Parathyroid adenoma (tissue), 2 donors: Measurements from ENCODE around the gene BUD31.
"Not testable (repeated sequence)": the region's sequence is repeated elsewhere in the genome, so short reads cannot be mapped to it uniquely, and the experiment has no call there.

Source experiments
- H2AFZ ChIP-seq: fragments of 300-600 bp; sonication (generic); one replicate; pipeline ENCODE4 v1.7.0; 2017; ENCODE audit warnings: antibody characterized with exemption, mild to moderate bottlenecking
- H3K27ac ChIP-seq: fragments of 300-600 bp; sonication (generic); one replicate; pipeline ENCODE4 v1.7.0; 2017
- H3K27me3 ChIP-seq: fragments of 300-600 bp; sonication (generic); one replicate; pipeline ENCODE4 v1.7.0; 2017; ENCODE audit warnings: low read length; ENCODE audit not compliant: control insufficient read depth, insufficient read depth
- H3K36me3 ChIP-seq: fragments of 300-600 bp; sonication (generic); one replicate; pipeline ENCODE4 v1.7.0; 2017; ENCODE audit warnings: low read length; ENCODE audit not compliant: control insufficient read depth, insufficient read depth
- H3K4me1 ChIP-seq: fragments of 300-600 bp; sonication (generic); one replicate; pipeline ENCODE4 v1.7.0; 2017; ENCODE audit warnings: control low read depth
- H3K4me2 ChIP-seq: fragments of 300-600 bp; sonication (generic); one replicate; pipeline ENCODE4 v1.7.0; 2017; ENCODE audit warnings: low read length
- H3K4me3 ChIP-seq: fragments of 300-600 bp; sonication (generic); one replicate; pipeline ENCODE4 v1.7.0; 2017; ENCODE audit warnings: low read depth, low read length
- H3K79me2 ChIP-seq: fragments of 300-600 bp; sonication (generic); one replicate; pipeline ENCODE4 v1.7.0; 2017; ENCODE audit warnings: control low read depth
- H3K9ac ChIP-seq: fragments of 300-600 bp; sonication (generic); one replicate; pipeline ENCODE4 v1.7.0; 2017; ENCODE audit warnings: mild to moderate bottlenecking
- H3K9me3 ChIP-seq: fragments of 300-600 bp; sonication (generic); one replicate; pipeline ENCODE4 v1.7.0; 2017; ENCODE audit warnings: low read length; ENCODE audit not compliant: control insufficient read depth
- TF ChIP-seq, protein P1 (sequence below): fragments of 300-600 bp; sonication (generic); IDR thresholded peaks from one replicate; pipeline ENCODE4 v1.7.0; 2017; ENCODE audit warnings: antibody characterized with exemption, mild to moderate bottlenecking
- donor health status: primary hyperparathyroidism.

Gene BUD31

GRCh38 chr7:99375070-99375807 lies 33.5 kb upstream of the BUD31 start:
- H3K79me2 ChIP-seq: no peaks in the 10 kb centered on the region
- H3K9ac ChIP-seq: no peak overlapping the region
- no peaks in the 10 kb centered on the region for H3K27me3 ChIP-seq
- H3K4me1 ChIP-seq: peaks cover 5% of the 10 kb centered on the region
- H3K4me3 ChIP-seq: peak overlapping the region; percentile 62
- no peaks in the 10 kb centered on the region for H3K9me3 ChIP-seq
- H3K4me2 ChIP-seq: peak overlapping the region; percentile 63
- TF ChIP-seq, protein P1, sequence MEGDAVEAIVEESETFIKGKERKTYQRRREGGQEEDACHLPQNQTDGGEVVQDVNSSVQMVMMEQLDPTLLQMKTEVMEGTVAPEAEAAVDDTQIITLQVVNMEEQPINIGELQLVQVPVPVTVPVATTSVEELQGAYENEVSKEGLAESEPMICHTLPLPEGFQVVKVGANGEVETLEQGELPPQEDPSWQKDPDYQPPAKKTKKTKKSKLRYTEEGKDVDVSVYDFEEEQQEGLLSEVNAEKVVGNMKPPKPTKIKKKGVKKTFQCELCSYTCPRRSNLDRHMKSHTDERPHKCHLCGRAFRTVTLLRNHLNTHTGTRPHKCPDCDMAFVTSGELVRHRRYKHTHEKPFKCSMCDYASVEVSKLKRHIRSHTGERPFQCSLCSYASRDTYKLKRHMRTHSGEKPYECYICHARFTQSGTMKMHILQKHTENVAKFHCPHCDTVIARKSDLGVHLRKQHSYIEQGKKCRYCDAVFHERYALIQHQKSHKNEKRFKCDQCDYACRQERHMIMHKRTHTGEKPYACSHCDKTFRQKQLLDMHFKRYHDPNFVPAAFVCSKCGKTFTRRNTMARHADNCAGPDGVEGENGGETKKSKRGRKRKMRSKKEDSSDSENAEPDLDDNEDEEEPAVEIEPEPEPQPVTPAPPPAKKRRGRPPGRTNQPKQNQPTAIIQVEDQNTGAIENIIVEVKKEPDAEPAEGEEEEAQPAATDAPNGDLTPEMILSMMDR: no peak
- no peaks in the 10 kb centered on the region for H3K36me3 ChIP-seq
- peak overlapping the region; percentile 64 for H3K27ac ChIP-seq
- H2AFZ ChIP-seq: peak overlapping the region; percentile 94

DNA sequence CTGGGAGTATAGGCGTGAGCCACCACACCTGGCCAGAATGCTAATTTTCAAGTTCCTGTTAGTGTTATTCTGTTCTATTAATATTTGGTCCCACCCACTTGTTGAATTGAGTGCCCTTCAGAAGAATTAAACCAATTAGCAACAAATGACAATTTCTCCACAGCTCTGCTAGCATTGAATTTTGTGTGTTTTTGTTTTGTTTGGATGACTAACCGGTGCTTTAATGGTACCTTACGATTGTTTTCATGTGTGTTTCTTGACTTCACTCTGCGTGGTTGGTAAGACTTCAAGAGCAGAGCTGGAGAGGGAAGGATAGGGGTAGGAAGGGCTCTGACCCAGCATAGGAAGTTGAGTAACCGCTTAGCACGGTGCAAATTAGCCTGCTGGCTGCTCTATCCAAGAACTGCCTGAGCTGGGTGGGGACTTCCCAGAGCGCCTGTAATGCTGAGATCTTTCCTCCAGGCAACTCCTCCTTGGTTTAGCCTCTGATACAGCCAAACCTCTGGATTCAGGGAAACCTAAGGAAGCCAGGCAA lies 29.7 kb upstream of the BUD31 start:
- Histone ChIP-seq H3K36me3 (no peaks in the 10 kb centered on the region), H3K27me3 (no peaks in the 10 kb centered on the region), H3K9me3 (no peaks in the 10 kb centered on the region), H3K4me2 (no peak overlapping the region), H3K4me3 (no peak overlapping the region), H3K27ac (peak overlapping the region; percentile 68), H2AFZ (no peak overlapping the region), H3K79me2 (peaks cover 2% of the 10 kb centered on the region), H3K9ac (no peak overlapping the region), H3K4me1 (peaks cover 3% of the 10 kb centered on the region)
- TF ChIP-seq, protein P1: no peak

DNA sequence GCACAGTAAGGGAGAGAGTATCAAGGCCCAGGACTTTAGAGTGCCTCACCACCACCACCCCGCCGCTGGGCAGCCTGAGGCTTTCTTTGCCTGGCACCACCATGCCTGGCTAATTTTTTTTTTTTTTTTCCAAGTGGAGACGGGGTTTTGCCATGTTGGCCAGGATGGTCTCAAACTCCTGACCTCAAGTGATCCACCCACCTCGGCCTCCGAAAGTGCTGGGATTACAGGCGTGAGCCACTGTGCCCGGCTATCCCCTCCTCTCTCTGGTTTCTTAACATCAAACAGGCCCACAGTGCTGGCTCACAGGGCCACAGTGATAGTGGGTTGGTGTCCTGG lies 29.1 kb upstream of the BUD31 start:
- H3K27me3 ChIP-seq, H3K36me3 ChIP-seq, H3K4me2 ChIP-seq, H3K79me2 ChIP-seq, H3K4me3 ChIP-seq, H3K9me3 ChIP-seq, H3K4me1 ChIP-seq, H3K9ac ChIP-seq, H2AFZ ChIP-seq: not testable (repeated sequence)
- peak overlapping the region; percentile 68 for H3K27ac ChIP-seq

- Histone ChIP-seq H3K27me3 (no peaks in the 10 kb centered on the region), H3K4me2 (no peak overlapping the region), H3K36me3 (no peaks in the 10 kb centered on the region), H2AFZ (peak overlapping the region; percentile 15), H3K4me1 (peaks cover 3% of the 10 kb centered on the region), H3K9ac (no peak overlapping the region), H3K27ac (peak overlapping the region; percentile 68), H3K4me3 (no peak overlapping the region), H3K9me3 (no peaks in the 10 kb centered on the region), H3K79me2 (peaks cover 2% of the 10 kb centered on the region)
- TF ChIP-seq, protein P1: no peak
Measured at GRCh38 chr7:99380032-99380822, 28.5 kb upstream of the BUD31 start.

DNA sequence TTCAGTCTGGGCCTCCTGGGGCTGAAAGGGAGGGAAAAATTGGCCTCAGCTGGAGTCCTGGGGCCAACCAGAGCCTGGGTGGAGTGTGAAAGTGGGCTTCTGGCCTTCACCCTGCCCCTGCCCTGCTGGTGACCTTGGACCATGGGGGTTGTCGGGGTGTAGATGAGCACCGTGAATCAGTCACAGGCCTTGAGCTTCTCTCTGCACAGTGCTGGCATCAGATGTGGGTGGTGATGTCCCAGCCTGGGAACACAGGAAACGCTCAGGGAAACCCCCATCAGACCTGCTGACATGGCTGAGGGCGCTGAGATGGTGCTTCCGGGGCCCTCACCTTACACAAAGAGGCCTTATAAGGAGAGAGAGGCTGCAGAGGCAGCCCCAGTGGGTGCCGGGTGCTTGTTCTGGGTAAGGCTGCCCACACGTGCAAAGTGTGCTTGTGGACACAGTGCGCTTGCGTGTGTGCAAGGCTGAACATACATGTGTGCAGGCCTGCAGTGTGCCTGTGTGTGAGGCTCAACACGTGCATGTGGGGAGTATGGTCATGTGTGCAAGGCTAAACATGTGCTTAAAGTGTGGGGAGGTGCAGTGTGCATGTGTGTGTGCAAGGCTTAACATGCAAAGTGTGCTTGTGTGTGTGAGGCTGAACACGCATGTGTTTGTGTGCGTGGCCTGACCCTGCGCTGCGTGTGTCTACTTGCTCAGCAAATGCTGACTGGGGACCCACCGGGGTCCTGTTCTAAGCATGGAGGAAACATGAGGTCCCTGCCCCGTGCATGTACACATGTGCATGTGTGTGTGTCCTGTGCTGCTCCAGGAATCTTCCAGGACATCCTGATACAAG lies 27.7 kb upstream of the BUD31 start:
- Histone ChIP-seq H3K27ac (peak overlapping the region; percentile 68), H3K79me2 (peaks cover 2% of the 10 kb centered on the region), H3K4me1 (peaks cover 3% of the 10 kb centered on the region), H3K4me3 (no peak overlapping the region), H3K9ac (no peak overlapping the region), H3K4me2 (no peak overlapping the region), H2AFZ (peak overlapping the region; percentile 15), H3K9me3 (no peaks in the 10 kb centered on the region), H3K27me3 (no peaks in the 10 kb centered on the region), H3K36me3 (no peaks in the 10 kb centered on the region)
- TF ChIP-seq, protein P1: no peak
